Keratinocyte (primary cell): Measurements from ENCODE around the gene ZNF264.

Experiments used
- EZH2 ChIP-seq: IDR thresholded peaks from one replicate; pipeline ENCODE4 v1.6.1; 2012; ENCODE audit warnings: inconsistent platforms, mild to moderate bottlenecking, low read length, moderate library complexity
- TF ChIP-seq, protein P1 (sequence below), 3 experiments: IDR thresholded peaks in 1 of 3; conservative IDR thresholded peaks in 1 of 3; optimal IDR thresholded peaks in 1 of 3; 2 replicates in 2 of 3; 3 replicates in 1 of 3; pipeline versions ENCODE3 to v1.5.1; 2011; ENCODE audit warnings: low read length in 3 of 3, mild to moderate bottlenecking in 3 of 3, moderate library complexity in 2 of 3, control low read depth in 1 of 3, inconsistent platforms in 1 of 3; ENCODE audit not compliant: insufficient read depth in 2 of 3; ENCODE audit errors: extremely low read depth in 1 of 3

DNA sequence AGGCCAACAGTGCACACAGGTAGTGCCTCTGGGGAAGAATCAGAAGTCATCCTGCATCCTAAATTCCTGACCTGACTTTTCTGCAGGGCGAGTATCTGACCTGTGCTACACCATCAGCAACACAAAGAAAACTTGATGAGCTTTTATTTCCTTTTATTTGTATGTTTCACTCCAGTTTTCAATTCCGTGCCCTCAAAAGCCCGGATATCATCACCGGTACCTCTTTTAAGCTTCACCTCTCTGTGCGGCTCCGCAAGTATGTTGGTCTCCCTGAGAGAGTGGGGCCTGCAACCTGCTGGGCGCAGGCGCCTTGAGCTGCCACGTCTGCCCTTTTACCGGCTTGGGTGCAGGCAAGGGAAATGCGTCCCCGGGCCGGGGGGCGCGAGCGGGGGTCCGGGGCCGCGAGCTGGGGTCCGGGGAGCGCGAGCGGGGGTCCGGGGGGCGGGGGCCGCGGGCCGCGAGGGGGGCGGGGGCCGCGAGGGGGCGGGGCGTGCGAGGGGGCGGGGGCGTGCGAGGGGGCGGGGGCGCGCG, 19.7 kb upstream of the ZNF264 start:
- TF ChIP-seq, protein P1, sequence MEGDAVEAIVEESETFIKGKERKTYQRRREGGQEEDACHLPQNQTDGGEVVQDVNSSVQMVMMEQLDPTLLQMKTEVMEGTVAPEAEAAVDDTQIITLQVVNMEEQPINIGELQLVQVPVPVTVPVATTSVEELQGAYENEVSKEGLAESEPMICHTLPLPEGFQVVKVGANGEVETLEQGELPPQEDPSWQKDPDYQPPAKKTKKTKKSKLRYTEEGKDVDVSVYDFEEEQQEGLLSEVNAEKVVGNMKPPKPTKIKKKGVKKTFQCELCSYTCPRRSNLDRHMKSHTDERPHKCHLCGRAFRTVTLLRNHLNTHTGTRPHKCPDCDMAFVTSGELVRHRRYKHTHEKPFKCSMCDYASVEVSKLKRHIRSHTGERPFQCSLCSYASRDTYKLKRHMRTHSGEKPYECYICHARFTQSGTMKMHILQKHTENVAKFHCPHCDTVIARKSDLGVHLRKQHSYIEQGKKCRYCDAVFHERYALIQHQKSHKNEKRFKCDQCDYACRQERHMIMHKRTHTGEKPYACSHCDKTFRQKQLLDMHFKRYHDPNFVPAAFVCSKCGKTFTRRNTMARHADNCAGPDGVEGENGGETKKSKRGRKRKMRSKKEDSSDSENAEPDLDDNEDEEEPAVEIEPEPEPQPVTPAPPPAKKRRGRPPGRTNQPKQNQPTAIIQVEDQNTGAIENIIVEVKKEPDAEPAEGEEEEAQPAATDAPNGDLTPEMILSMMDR (optimal IDR thresholded peaks at IDR 0.05 in 1 of 3, IDR thresholded peaks at IDR 0.05 in 1 of 3, conservative IDR thresholded peaks at IDR 0.05 in 1 of 3; ENCODE audit: extremely low read depth in 1 of 3, insufficient read depth in 2 of 3, low read length in 3 of 3) = no peak
- no peak for TF ChIP-seq EZH2
